Epithelial cell of esophagus (primary cell): ENCODE results near the gene SAA4.

Experiments used
- DNase-seq: peaks from one replicate; pipeline ENCODE4 v3.0.0; 2010; ENCODE audit warnings: low read depth
- H3K4me3 ChIP-seq: 2 replicates; pipeline ENCODE4 v1.5.1; 2011; ENCODE audit warnings: mild to moderate bottlenecking, low read length, control low read depth
- TF ChIP-seq, protein P1 (sequence below): IDR thresholded peaks from 2 replicates; pipeline ENCODE4 v1.5.1; 2011; ENCODE audit warnings: low read depth, mild to moderate bottlenecking, low read length, control low read depth, inconsistent platforms; ENCODE audit not compliant: insufficient read depth; ENCODE audit errors: missing control alignments

SAA4 gene

GRCh38 chr11:18225913-18226312 lies 10.7 kb downstream of the SAA4 start:
- TF ChIP-seq, protein P1, sequence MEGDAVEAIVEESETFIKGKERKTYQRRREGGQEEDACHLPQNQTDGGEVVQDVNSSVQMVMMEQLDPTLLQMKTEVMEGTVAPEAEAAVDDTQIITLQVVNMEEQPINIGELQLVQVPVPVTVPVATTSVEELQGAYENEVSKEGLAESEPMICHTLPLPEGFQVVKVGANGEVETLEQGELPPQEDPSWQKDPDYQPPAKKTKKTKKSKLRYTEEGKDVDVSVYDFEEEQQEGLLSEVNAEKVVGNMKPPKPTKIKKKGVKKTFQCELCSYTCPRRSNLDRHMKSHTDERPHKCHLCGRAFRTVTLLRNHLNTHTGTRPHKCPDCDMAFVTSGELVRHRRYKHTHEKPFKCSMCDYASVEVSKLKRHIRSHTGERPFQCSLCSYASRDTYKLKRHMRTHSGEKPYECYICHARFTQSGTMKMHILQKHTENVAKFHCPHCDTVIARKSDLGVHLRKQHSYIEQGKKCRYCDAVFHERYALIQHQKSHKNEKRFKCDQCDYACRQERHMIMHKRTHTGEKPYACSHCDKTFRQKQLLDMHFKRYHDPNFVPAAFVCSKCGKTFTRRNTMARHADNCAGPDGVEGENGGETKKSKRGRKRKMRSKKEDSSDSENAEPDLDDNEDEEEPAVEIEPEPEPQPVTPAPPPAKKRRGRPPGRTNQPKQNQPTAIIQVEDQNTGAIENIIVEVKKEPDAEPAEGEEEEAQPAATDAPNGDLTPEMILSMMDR = no peak
- DNase-seq = no peak
- H3K4me3 ChIP-seq = no peak overlapping the region

DNA sequence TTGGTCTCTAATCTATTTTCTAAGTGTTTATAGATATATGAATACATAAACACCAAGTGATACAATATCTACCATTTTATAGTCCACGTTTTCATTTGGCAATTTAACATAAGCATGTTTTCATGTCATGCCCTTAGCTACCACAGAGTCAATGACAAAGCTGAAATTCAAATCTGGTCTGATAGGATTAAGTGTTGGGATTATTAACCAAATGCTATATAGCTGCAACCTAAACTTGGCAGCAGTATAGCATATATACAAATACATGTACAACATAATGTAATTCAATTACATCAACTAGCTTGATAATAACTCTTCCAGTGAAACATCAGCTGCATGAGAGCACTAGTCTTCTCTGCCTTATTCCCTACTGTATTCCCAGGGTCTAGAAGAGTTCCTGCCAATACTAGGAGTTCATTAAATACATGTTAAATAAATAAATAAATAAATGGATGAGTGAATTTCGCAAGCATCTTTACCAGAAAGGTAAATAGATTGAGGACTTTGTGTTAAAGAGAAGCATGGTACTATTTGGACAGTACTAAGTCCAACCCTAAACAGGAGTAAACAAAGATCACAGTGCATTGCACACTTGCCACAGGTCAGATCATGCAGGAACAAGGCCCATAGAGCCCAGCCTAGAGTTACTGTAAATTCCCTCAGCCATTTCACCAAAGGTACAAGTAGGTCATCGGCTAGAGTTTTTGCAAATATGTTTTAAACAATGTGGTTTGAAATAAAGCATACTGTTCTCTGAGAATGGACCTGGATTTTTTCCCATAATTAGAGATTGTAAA lies 12.8 kb downstream of the SAA4 start:
- TF ChIP-seq, protein P1 = no peak
- DNase-seq = no peak
- H3K4me3 ChIP-seq = no peak overlapping the region

DNA sequence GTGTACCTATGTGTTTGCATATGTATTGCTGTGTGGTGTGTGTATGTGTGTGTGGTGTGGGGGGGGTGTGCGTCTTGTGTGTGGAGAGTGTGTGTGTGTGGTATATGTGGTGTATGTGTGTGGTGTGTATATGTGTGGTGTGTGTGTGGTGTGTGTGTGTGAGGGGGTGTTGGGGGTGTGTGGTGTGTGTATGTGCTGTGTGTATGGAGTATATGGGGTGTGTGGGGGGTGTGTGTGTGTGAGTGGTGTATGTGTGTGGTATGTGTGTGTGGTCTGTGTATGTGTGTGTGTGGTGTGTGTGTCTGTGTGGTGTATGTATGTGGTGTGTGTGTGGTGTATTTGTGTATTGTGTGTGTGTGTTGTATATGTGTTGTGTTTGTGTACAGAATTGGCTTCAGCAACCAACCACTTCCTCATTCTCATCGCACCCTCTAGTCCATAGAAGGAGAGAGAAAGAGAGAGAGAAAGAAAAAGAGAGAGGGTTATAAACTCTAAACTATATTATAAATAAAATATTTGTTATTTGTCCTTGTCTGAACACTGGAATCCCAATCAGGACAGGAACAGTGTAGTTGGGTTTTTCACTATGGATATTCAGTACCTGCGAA lies 13.7 kb downstream of the SAA4 start:
- no peak overlapping the region for H3K4me3 ChIP-seq
- TF ChIP-seq, protein P1 = no peak
- no peak for DNase-seq

DNA sequence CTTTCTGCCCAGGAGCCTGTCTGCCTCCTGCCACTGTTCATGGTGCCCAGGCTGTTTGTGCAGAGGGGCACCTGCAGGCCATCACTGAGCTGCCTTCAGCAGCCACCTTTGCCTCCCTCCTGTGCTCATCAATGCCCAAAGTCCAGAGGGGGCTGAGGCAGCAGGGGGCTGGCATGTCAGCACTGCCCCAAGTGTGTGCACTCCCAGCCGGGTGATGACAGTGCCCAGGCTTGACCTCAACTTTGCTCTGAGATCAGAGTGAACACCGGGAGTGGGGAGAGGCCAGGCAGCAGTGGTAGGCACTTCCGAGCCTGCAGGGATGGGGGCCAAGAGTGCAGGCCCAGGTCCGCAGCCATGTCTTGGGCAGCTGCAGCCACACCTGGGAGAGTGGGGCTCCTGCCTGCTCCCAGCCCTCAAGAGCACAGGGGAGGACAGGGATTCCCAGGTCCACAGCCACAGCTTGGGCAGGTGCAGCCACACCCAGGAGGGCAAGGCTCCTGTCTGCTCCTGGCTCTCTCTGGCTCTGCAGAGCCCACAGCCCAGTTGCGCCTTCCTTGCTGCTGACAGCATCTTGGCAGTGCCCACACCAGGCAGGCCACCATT lies 15.2 kb downstream of the SAA4 start:
- DNase-seq = no peak

DNA sequence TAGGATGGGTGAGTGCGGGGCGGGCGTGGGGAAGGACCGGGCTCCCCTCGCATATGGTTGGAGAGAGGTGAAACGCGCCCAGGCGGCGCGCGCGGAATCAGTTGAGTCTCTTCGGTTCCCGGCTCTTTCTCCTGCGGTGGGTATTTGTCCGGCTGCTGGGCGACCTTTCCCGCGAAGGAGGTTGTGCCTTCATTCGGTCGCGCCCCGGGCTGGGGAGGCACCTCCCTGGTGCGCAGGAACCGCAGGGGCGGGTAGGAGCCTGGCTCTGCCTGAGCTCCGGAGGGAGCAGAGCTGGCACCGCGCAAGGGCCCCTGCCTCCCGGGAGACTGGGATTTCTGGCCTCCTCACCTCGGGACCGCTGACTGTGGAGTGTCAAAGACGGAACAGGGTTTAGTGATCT lies 27.5 kb downstream of the SAA4 start:
- TF ChIP-seq, protein P1 = no peak
- H3K4me3 ChIP-seq = no peak overlapping the region
- DNase-seq = no peak

More for the DNA sequence above, 15.2 kb downstream of the SAA4 start:
- no peak overlapping the region for H3K4me3 ChIP-seq
- TF ChIP-seq, protein P1 = no peak

GRCh38 chr11:18204771-18205170 lies 31.8 kb downstream of the SAA4 start:
- H3K4me3 ChIP-seq = no peak overlapping the region
- no peak for DNase-seq
- TF ChIP-seq, protein P1 = no peak
